GM10248 (cell line): ENCODE measurements around the gene SPIB.
"Not testable (repeated sequence)": the region's sequence is repeated elsewhere in the genome, so short reads cannot be mapped to it uniquely, and the experiment has no call there.

Experiments used
- CTCF ChIA-PET: fragments of 300-600 bp; sonication (Branson Sonifier 250); formaldehyde crosslinking; extraction: SDS; loops from one replicate; lab custom pipeline; 2021; ENCODE audit warnings: antibody characterized with exemption; lab: Yijun Ruan, JAX
- POLR2A ChIA-PET: fragments of 350-650 bp; sonication (Branson Sonifier 250); formaldehyde crosslinking; extraction: SDS; loops from one replicate; lab custom pipeline; 2020; ENCODE audit warnings: antibody characterized with exemption; lab: Yijun Ruan, JAX
- DNase-seq: peaks from one replicate; pipeline ENCODE4 v3.0.0; 2012; ENCODE audit errors: extremely low spot score
- CTCF ChIP-seq: IDR thresholded peaks from 2 replicates; pipeline ENCODE4 v1.5.1; 2012; ENCODE audit warnings: mild to moderate bottlenecking, low read depth; ENCODE audit errors: extremely low read depth, missing control alignments, control extremely low read depth

SPIB gene

GRCh38 chr19:50434525-50434924 is 15.8 kb downstream of the SPIB start:
- ChIA-PET POLR2A (interaction anchor here (1.4 kb wide), 1 partner anchor 9 kb away, joined by 6 read pairs; no protein-coding TSS in a partner anchor), CTCF (no interaction called here)
- TF ChIP-seq CTCF = no peak
- no peak for DNase-seq

- ChIA-PET CTCF (no interaction called here), POLR2A (interaction anchor here (1.4 kb wide), 1 partner anchor 8 kb away, joined by 6 read pairs; no protein-coding TSS in a partner anchor)
- TF ChIP-seq CTCF = no peak
- DNase-seq = no peak
These were observed 16.5 kb downstream of the SPIB start for GRCh38 chr19:50435221-50435620.

GRCh38 chr19:50435627-50436026 is 16.9 kb downstream of the SPIB start:
- POLR2A ChIA-PET = no interaction called here
- CTCF ChIA-PET = interaction anchor here (0.9 to 2.3 kb wide), 2 partner anchors 25 to 78 kb away, joined by 3 to 7 read pairs; no protein-coding TSS in a partner anchor

GRCh38 chr19:50437862-50438449 is 19.2 kb downstream of the SPIB start:
- no peak for DNase-seq
- ChIA-PET POLR2A (no interaction called here), CTCF (interaction anchor here (0.9 to 2.3 kb wide), 2 partner anchors 23 to 118 kb away, joined by 3 to 7 read pairs; no protein-coding TSS in a partner anchor)
- TF ChIP-seq CTCF = no peak

More at GRCh38 chr19:50435627-50436026, 16.9 kb downstream of the SPIB start:
- no peak for TF ChIP-seq CTCF
- no peak for DNase-seq

- POLR2A ChIA-PET, DNase-seq, CTCF ChIA-PET: not testable (repeated sequence)
These were observed 20.4 kb downstream of the SPIB start for GRCh38 chr19:50439130-50439529.

- TF ChIP-seq CTCF = no peak
- ChIA-PET CTCF (interaction anchor here (1.1 to 2.0 kb wide), 2 partner anchors 12 to 17 kb away, joined by 3 to 10 read pairs; partner anchors contain the start of gene MYBPC2), POLR2A (interaction anchor here (1.3 kb wide), 1 partner anchor 10 kb away, joined by 6 read pairs; no protein-coding TSS in a partner anchor)
- DNase-seq = no peak
These were observed 25.3 kb downstream of the SPIB start for GRCh38 chr19:50444059-50444458.

GRCh38 chr19:50447053-50447452 is 28.3 kb downstream of the SPIB start:
- ChIA-PET POLR2A (no interaction called here), CTCF (interaction anchor here (1.5 kb wide), 1 partner anchor 14 kb away, joined by 10 read pairs; no protein-coding TSS in a partner anchor)
- DNase-seq = no peak
- no peak for TF ChIP-seq CTCF
